ENCODE data around the gene FHOD1. TPM values are rescaled to one million over a fixed set of nuclear protein-coding genes. Genes with fewer than 3 reads are reported as not detected.

Gene FHOD1
- total and polyA plus RNA-seq, 9 of the 15 experiments (the other 6 are each of a cell fraction or from before 2014, with no cell fraction given): 18.7 to 126 (median 32.3) TPM

DNA sequence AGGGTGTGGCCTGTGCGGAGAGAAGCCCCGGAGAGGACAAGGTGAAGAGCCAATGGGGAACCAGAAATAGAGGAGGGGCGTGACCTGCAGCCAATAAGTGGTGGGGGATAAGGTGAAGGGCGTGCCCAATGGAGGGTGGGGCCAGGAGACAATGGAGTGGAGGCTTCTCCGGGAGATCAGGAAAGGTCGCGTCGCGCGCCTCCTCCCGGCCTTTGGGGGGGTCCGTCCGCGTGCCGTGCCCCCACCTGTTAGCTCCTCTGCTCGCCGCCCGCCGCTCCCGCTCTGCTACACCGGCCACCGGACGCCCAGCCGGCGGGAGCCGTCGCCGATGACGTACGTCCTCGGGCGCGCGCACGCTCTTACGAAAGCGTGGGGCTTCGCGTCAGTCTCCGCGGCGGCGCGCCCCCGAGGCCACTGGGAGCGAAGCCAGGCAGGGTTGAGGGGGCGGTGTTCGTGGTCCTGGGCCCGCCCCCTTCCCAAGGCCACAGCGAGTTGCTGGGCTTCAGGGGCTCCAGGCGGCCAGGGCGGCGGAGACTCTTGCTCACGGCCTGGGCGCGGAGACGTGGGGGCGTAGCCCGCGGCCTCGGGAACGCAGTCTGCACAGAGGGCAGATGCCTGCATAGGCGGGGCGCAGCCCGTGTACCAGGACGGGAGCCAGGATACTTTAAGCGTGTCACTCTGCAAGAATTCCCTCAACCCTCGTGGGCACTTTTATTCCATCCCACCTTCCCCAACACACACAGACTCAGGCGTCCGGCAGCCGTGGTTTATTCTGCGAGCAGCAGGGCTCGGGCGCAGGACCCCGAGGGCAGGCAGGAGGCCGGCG lies 63.4 kb downstream of the FHOD1 start, which contains the start of gene MATCAP1 (continued):
- TF ChIP-seq ZBTB40 (IDR thresholded peaks at IDR 0.05) (0 out of 2 replicates have a peak, but pooled peaks have one; percentile 20), ZBTB40 (CRISPR knock-in tag; IDR thresholded peaks at IDR 0.05) (no peak), CTCF (IDR thresholded peaks at IDR 0.05 in 2 of 3, conservative IDR thresholded peaks at IDR 0.05 in 1 of 3; ENCODE audit: insufficient read depth in 2 of 3, low read depth in 1 of 3, low read length in 3 of 3) (no peak; a peak in 1 of 6 replicates), HSF4 (CRISPR knock-in tag; IDR thresholded peaks at IDR 0.05; ENCODE audit: borderline replicate concordance) (no peak), SIX5 (IDR thresholded peaks at IDR 0.05; ENCODE audit: borderline replicate concordance in 1 of 2, insufficient read depth in 1 of 2, low read depth in 1 of 2, low read length in 2 of 2) (no peak), BHLHE40 (IDR thresholded peaks at IDR 0.05; ENCODE audit: low read length) (peak; percentile 5; the same call in 1 of the 2 replicates), HNRNPLL (IDR thresholded peaks at IDR 0.05; ENCODE audit: low read depth, low read length, poor library complexity, severe bottlenecking) (peak; percentile 44), ADNP (tag; IDR thresholded peaks at IDR 0.05) (no peak), DPF2 (IDR thresholded peaks at IDR 0.05) (peak; percentile 19; the same call in 1 of the 2 replicates), GATAD2B (IDR thresholded peaks at IDR 0.05; ENCODE audit: borderline replicate concordance) (no peak)
- TF ChIP-seq, protein P1, sequence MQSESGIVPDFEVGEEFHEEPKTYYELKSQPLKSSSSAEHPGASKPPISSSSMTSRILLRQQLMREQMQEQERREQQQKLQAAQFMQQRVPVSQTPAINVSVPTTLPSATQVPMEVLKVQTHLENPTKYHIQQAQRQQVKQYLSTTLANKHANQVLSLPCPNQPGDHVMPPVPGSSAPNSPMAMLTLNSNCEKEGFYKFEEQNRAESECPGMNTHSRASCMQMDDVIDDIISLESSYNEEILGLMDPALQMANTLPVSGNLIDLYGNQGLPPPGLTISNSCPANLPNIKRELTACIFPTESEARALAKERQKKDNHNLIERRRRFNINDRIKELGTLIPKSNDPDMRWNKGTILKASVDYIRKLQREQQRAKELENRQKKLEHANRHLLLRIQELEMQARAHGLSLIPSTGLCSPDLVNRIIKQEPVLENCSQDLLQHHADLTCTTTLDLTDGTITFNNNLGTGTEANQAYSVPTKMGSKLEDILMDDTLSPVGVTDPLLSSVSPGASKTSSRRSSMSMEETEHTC (IDR thresholded peaks at IDR 0.05): 0 out of 2 replicates have a peak, but pooled peaks have one; percentile 25
- TF ChIP-seq, protein P2, sequence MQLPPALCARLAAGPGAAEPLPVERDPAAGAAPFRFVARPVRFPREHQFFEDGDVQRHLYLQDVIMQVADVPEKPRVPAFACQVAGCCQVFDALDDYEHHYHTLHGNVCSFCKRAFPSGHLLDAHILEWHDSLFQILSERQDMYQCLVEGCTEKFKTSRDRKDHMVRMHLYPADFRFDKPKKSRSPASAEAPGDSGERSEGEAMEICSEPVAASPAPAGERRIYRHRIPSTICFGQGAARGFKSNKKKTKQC (CRISPR knock-in tag; IDR thresholded peaks at IDR 0.05): peak; percentile 55; the same call in 1 of the 2 replicates

Measured in K562 (cell line).